ENCODE measurements around the gene NCF2.

Gene NCF2

DNA sequence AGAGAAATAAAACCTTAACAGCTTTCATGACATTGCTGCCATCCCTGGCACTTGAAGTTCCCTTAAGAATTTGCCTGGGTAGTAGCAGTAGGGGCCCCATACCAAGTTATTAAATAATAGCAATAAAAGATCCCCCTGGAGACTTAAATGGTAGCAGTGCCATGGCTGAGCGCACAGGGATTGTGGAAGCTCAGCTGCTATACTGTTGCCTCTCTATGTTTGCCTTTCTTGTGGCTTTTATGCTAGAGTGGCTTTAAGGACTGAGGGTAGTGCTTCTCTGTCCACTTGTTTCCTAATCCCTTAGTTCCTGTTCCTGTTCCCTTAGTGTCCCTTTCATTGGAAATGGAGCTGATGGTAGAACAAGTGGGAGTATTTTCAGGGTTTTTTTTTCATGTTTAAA, 42.1 kb downstream of the NCF2 start:
- DNase-seq, result no peak

DNA sequence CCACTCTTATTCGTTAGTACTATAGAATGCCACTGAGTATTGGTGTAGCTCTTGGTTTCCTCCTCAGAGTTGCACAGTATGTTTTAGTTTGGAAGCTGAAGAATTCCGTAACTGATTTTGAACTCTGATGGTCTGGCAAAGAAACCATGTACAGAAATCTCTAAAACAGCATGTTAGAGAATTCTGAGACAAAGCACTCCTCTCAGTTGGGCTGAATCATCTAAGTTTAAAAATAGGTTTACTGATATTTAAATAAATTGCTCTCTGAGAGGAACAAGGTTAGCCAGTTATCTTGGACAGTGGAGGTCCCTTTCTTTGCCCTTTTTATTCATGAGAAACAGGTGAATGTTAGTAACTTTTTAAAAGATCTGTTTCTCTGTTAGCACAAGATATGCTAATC, 43.8 kb downstream of the NCF2 start:
- no peak for DNase-seq

DNA sequence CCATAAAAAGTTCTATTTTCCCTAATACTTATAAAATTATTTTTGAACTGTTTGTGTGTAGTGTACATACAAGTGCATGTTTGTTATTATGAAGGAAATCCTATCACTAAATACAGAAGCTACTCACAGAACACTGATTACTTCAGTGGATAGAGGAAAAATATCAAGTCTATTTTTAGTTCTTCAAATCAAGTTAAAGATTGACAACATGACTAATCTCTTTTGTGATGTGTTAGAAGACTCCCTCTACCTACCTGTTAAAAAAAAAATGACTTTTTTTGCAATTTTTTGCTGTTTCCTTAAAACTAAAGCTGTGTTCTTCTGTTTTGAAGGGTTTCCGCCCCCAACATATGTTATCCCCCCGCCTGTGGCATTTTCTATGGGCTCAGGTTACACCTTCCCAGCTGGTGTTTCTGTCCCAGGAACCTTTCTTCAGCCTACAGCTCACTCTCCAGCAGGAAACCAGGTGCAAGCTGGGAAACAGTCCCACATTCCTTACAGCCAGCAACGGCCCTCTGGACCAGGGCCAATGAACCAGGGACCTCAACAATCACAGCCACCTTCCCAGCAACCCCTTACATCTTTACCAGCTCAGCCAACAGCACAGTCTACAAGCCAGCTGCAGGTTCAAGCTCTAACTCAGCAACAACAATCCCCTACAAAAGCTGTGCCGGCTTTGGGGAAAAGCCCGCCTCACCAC, 45.5 kb downstream of the NCF2 start:
- DNase-seq, result no peak

- peak; percentile 76 for DNase-seq
These were observed 46.5 kb downstream of the NCF2 start for GRCh38 chr1:183543619-183544204.

DNA sequence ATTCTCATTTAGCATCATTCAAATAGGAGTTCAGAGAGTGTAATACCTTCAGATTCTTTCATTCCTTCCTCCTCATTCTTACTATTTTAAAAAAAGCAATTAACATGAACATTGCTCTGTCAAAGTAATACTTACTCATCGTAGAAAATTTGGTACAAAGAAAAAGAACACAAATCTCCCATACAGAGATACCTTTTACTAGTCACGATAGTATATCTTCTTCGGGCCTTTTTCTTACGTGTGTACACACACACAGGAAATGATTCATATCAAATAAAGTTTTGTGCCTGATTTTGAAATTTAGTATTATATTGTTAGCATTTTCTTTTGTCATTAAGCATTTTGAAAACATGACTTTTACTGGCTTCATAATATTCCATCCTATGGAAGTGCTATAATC, 52.9 kb downstream of the NCF2 start:
- no peak for DNase-seq

DNA sequence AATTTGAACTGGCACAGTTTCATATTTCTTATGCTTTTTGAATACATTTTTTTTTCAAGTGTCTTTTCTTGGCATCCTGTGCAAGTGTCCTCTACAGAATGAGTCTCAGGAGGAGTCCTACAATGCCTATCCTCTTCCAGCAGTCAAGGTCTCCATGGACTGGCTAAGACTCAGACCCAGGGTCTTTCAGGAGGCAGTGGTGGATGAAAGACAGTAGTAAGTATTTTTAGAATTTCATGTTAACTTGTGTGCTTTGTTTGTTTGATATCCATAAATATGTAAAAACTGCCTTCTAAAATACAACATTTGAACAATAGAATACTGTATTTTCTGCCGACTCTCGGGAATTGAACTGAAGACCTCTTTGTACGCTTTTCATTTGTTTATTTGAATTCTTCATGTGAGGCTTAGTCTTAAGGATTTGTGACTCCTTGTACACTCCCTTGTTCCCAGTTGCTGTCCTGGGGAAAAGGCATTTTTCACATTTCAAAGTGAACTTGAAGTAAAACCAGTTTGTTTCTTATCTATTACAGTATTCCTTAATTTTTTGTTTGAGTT, 56.6 kb downstream of the NCF2 start:
- no peak for DNase-seq

DNA sequence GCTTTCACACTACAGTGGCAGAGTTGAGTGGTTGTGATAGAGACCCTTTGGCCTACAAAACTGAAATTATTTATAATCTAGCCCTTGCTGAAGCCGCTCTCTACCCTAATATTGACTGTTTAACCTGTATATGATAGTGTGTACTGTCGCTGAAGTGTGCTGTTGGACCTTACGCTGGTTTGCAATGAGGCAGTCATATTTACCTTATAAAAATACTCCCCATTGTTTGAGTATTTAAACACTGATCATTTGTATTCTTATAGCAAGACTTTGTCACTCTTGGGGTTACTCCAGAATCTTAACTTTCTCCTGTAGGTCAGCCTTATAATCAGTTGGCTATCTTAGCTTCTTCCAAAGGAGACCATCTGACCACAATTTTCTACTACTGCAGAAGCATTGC, 61.7 kb downstream of the NCF2 start:
- no peak for DNase-seq

DNA sequence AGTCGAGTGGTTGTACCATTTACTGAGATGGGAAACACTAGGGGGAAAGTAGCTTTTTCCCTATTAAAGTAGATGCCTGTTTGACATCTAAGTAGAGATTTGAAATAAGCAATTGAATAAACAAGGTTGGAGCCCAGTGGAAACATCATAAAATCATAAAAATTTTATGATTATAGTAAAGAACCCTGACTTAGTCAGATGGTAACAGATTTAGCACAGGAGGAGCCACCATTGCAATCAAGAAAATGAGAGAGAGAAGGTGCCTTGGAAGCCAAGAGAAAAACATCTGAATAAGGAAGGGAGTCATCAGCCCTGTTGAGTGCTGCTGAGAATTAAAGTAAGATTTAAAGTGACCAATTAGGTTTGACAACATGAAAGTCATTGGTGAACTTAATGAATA, 68.2 kb downstream of the NCF2 start:
- DNase-seq, result no peak

DNA sequence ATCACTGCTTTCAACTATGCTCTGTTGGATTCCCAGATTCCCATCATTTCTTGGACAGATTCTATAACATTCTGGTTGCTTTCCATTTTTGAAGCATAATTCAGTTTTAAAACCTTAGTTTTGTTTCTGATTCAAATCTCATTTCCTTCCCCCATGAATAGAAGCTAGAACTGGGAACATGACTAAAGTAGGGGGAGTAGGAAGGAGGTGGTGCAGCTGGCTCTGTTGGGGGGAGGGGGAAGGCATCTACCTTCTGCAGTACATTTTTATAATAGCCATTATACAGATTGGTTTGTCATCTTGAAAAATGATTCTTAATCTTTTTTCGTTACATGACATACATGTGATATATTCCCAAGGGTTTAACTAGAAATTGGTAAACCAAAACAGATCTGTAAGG, 69.9 kb downstream of the NCF2 start:
- DNase-seq, result no peak

- no peak for DNase-seq
These were observed 72.9 kb downstream of the NCF2 start for GRCh38 chr1:183517401-183517800.

- DNase-seq, result no peak
These were observed 73.5 kb downstream of the NCF2 start for GRCh38 chr1:183516725-183517124.

DNA sequence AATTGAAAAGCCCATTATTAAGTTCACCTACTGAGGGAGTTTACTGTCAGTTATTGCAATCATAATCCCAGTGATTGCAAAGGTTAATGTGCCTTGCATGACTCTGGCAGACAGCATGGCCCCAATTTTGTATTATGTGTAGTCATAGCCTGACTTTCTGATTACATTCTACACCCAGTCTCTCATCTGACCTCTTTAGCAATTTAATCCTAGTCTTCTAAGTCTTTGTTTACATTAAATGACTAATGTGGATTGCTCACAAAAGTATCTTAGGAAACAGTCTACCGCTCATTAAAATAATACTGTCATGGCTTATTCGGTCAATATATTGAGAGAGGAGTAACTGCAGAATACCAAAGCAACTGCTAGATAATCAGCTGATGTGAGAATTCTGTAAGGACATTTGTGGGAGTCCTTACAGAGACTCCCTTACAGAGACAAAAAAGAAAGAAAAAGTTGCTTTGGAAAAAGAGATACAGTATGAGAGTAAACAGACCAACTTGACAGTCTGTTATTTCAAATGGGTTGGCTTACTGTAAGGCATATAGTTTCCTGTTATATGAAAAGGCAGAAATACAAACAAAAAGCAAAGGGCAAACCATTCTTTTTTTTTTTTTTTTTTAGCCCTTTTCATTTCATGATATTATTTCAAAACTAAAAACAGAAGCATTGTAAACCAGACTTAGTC, 75.1 kb downstream of the NCF2 start:
- peak; percentile 41 for DNase-seq

- DNase-seq, result no peak
These were observed 76.0 kb downstream of the NCF2 start for GRCh38 chr1:183514235-183514634.

- DNase-seq, result no peak
These were observed 77.8 kb downstream of the NCF2 start for GRCh38 chr1:183512450-183512849.

- no peak for DNase-seq
These were observed 81.6 kb downstream of the NCF2 start for GRCh38 chr1:183508694-183509093.

DNA sequence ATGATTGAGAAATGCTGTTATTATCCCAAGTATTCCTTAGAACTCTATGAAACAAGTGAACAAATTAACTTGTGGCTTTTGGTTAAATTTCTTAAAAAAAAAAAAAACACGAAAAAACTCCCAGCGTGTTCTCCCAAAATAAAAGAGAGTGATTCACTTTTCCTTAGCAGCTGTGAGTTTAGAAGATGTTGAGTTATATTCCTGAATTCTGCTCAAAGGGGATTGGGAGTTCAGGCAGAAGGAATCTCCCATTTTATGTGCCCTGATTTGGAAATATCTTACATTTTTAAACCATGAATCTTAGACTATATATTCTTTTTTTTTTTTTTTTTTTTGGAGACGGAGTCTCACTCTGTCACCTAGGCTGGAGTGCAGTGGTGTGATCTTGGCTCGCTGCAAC, 83.7 kb downstream of the NCF2 start:
- DNase-seq, result no peak
